A673 (cell line): ENCODE measurements around the gene KIF26A.

Experiments
- CTCF ChIP-seq: fragments of 300-800, 200-600 bp; sonication (generic); conservative IDR thresholded peaks from 2 replicates; pipeline ENCODE4 v1.5.1; 2017; ENCODE audit warnings: low read depth, mild to moderate bottlenecking, antibody characterized with exemption, low read length, moderate library complexity, mixed read lengths
- EZH2 ChIP-seq: fragments of 200-600 bp; sonication (generic); IDR thresholded peaks from 2 replicates; pipeline ENCODE4 v1.6.1; 2017; ENCODE audit warnings: borderline replicate concordance, low read depth, mild to moderate bottlenecking, mixed read lengths, antibody characterized with exemption, low read length; ENCODE audit not compliant: poor library complexity, severe bottlenecking

DNA sequence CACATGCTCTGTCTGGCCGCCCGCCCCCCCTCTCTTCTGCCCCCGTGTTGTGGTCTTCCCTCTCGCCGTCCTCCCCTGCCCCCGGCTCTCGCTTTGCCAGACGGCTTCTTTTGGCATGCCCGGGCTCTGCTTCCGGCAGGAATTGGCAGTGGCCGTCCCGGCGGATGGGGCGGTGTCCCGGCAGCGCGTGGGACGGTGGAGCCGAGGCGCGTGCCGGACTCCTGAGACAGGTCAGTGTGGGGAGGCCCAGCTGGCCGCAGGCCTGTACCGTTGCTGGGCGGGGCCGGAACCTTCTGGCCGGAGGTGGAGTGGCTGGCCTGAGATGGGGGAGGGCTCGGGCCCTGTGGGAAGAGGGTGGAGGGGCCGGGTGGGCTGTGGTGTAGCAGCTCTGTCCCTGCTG, 17.1 kb downstream of the KIF26A start:
- TF ChIP-seq CTCF, result no peak
- TF ChIP-seq EZH2, result no peak
